H4 (cell line): Measurements from ENCODE around the gene PSMC3IP. TPM values are rescaled to one million over a fixed set of nuclear protein-coding genes. Genes with fewer than 3 reads are reported as not detected.
"Not testable (repeated sequence)": the region's sequence is repeated elsewhere in the genome, so short reads cannot be mapped to it uniquely, and the experiment has no call there.

Experiments used
- DNase-seq: peaks from one replicate; pipeline ENCODE4 v3.0.0-alpha.2; 2015; ENCODE audit warnings: low spot score
- total RNA-seq: library from RNA; depleted of rRNA; stranded (reverse); fragments of >200 nt; shearing (Covaris generic); gene quantifications from 2 replicates; pipeline ENCODE4 v1.2.3, GENCODE V29; 2014; rRNA removed

Gene PSMC3IP, protein sequence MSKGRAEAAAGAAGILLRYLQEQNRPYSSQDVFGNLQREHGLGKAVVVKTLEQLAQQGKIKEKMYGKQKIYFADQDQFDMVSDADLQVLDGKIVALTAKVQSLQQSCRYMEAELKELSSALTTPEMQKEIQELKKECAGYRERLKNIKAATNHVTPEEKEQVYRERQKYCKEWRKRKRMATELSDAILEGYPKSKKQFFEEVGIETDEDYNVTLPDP
- total RNA-seq = 11.9 and 12.6 TPM in 2 replicates

DNA sequence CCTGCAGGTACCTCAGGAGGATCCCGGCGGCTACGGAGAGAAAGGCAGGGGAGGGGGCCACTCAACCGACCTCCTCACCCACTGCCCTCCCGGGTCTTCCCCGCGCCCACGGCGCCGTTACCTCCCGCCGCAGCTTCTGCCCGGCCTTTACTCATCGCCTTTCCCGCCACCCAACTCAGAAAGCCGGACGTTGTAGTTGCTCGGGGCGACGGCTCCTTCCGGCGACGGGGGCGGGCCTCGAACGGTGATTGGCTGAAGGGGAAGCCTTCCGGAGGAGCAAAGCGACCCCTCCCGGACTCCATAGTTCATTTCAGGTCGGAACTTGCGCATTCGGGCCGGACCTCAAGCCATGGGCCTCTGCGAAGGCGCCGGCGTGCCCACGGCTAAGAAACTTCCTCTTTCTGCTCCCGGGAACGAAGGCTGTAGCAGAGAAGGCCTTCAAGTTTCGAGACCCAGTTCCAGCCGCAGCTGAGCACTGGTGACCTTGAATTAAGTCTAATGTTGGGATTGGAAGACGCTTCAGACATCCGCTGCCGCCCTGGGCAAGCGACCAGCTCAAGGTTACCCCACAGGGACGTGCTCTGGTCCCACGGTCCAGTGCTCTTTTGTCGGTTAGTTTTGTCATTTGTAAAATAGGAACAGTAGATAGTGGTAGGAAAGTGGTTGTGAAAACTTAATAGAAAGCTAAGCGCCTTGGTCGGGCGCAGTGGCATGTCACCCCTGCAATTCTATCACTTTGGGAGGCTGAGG, at the start of gene PSMC3IP:
Gene PSMC3IP, minus strand, starts transcription at position 198 of the 750 bp plus-strand sequence. Its CDS starts 43 bp downstream, at position 155.
- DNase-seq = peak; percentile 89

DNA sequence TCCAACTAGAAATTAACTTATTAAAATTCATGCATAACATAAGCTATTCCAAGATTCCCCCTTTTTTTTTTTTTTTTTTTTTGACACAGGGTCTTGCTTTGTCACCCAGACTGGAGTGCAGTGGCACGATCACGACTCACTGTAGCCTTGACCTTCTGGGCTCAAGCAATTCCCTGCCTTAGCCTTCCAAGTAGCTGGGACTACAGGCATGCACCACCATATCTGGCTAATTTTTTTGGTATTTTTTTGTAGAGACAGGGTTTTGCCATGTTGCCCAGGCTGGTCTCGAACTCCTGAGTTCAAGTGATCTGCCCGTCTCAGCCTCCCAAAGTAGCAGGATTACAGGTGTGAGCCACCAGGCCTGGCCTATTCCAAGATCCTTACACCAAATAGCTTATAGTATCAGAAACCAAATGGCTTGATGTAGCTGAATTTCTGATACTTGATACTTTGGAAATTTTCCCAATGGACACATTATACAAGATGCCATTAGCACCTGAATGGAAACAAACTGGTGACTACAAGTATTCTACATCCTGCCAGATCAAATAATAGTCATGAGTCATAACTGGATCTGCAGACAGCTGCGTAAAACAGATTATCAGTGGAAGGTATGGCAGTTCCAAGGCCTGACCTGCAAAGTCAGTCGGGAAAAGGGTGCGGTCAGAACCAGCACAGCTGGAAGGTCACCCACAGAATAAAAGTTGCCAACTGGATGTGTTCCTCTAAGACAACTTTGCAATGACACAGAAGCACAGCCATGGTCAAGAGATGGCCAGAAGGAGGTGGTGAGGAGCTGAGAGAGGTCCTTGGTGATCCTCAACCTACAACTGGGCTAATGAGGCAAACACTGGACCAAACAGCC, 46.4 kb upstream of the PSMC3IP start:
- DNase-seq = peak; percentile 48

DNA sequence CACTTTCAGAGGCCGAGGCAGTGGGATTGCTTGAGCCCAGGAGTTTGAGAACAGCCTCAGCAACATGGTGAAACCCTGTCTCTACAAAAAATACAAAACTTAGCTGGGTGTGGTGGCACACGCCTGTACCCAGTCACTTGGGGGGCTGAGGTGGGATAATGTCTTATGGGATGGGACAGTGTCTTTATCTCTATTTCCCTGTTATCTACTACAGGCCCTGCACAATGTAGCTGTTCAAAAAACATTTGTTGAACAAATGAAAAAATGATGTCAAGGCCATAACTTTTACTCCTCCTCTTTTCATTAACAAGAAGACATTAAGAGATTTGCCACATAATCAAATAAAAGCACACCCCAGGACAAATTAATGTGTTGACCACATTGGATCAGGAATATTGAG, 45.7 kb upstream of the PSMC3IP start:
- DNase-seq = no peak

DNA sequence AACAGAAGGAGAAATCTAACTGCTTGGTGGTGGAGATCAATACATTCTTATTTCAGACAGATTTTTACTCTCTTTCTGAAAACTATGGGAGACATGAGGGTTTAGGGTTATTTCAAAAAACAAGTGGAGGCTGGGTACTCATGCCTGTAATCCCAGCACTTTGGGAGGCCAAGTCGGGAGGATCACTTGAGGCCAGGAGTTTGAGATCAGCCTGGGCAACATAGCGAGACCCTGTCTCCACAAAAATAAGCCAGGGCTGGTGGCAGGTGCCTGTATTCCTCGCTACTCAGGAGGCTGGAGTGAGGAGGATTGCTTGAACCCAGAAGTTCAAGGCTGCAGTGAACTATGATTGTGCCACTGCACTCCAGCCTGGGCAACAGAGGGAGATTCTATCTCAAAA, 44.5 kb upstream of the PSMC3IP start:
- DNase-seq = not testable (repeated sequence)

DNA sequence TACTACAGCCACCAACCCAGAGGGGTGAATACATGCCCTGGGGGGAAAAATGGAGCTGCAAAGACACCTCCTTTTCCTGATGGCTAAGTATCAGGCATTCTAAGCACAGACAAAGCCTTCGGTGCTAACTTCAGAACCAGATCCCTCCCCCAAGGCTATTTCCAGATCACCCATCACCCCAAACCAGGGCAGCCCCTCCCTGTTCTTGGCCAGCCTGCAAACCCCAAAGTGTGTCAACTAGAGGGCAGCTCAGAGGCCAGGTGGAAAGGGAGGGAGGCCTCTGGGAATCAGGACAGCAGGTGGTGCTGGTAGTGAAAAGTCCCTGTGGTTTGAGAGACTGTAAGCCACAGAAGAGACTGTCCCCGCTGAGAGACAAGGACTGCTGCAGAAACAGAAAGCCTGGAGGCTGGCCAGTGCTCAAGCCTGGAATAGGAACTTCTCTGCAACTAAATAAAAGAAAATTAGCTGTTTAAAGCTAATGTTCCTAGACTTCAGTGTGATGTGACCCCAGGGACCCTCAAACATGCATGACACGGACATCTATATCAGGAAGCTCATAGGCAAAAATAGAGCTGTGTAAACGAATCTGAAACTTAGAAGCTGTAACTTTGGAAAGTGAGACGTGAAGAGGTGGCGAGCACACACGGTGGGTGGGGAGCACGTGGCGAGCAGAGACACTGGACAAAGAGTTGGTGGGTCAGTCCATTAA, 41.1 kb upstream of the PSMC3IP start:
- DNase-seq = peak; percentile 68

DNA sequence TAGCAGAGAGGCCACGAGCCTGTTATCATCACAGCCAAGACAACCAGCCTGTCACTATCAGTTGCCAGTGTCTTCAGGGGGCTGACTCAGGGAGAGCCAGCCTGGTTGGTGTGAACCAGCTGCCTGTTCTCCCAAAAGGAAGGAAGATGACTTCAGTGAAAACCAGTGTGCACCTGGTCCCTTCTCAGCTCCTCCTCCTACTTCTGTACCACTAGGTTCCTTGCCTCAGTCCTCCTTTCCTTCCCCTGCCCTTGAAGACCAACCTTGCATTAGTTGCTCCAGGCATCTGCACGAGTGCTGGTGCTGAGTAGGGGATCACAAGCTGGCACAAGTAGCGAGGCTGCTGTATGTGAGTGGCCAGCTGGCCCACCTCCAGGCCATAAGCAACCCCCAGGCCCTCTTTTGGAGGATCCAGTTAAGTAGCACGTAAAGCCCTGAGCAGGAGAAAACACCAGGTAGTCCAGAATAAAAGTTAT, 40.5 kb upstream of the PSMC3IP start:
- no peak for DNase-seq

DNA sequence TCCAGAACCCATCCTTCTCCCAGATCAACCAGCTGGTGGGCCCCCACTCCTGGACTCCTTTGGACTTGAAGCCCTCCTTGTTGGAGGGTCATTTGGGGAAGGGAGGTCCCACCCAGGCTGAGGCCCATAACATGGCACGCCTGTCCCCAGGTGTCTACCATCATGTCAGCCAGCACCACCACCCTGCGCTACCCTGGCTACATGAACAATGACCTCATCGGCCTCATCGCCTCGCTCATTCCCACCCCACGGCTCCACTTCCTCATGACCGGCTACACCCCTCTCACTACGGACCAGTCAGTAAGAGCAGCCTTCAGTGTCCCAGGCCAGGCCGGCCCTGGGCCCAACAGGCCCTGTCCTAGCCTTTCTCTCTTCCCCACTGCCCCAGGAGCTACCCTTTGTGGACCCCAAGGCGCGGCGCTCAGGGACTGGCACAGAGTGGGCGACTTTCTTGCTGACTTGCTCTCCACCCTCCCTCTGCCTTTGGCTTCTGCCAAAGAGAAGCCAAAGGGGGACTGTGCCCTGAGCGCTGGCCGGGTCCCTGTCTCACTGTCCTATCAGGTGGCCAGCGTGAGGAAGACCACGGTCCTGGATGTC, 36.3 kb upstream of the PSMC3IP start:
- no peak for DNase-seq

DNA sequence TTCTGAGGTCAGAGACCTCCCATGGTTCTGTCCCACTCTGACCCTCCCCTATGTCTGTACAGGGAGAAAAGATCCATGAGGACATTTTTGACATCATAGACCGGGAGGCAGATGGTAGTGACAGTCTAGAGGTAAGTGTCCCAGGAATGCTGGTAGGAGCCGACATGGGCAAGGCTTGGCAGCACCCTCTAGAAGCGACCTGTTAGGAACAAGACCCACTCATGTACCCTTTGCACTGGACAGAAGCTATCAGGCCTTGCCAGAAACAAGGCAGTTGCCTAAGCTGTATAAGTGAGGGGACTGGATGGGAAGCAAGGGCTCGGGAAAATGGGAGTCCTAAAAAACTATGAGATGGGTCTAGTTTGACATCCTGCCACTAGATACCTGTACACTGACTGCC, 34.5 kb upstream of the PSMC3IP start:
- no peak for DNase-seq

DNA sequence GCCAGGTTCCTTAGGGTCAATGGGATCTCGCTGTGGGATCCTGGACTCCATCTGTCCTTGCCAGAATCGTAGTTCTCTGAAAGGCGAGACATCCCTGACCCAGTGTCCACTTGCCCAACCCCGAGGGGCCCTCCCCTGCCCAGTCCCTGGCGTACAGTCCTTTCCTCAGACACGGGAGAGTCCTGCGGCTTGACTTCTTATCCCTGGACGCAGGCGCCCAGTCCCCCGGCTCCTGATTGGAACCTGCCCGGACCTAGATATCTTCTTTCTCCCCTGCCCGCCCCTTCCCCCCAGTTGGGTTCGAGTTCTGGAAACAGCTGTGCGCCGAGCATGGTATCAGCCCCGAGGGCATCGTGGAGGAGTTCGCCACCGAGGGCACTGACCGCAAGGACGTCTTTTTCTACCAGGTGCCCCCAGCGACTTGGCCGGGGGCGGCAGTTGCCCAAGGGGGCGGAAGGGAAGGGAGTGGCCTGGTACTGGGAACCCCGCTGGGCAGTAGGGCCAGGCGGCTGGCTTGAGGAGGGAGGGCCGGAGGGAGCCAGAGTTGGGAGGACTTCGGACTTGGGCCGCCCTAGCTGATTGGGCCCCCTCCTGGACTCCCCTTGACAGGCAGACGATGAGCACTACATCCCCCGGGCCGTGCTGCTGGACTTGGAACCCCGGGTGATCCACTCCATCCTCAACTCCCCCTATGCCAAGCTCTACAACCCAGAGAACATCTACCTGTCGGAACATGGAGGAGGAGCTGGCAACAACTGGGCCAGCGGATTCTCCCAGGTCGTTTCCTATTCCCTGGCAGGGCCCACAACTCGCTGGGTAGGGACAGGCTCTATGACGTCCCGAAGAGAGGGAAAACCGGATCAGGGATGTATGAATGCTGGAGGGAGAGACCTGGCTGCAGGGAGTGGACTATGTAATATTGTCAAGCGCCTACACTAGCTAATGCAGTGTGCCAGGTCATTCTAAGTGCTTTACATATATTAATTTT, 32.6 kb upstream of the PSMC3IP start:
- DNase-seq = not testable (repeated sequence)

DNA sequence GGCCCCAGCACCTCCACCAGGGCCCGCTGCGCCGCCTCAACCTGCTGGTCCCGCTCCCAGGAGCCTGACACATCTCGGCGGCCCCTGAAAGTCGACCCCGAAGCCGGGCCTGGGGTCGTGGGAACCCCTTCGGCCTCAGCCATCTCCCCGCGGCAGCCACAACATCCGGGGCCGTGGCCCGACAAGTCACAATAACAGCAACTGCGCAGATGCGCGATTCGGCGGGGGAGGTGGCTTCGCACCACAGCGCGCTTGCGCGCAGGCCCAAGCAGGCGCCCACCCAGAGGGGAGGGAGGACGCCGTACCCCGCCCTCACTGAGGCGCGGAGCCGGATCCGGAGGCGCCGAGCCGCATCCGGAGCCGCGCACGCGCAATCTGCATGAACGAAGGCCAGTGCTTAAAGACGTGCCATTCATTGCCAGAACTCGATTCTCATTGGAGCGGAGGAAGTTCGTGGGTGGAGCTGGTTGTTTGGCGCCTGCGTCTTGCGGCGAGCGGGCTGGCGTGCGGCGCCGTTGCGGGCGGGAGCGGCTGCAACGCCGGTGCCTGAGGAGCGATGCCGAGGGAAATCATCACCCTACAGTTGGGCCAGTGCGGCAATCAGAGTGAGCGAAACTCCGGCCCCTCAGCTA, 31.8 kb upstream of the PSMC3IP start, which contains the start of the genes RETREG3 and TUBG1:
Gene RETREG3, minus strand, starts transcription at position 193 of the 632 bp plus-strand sequence. Its CDS starts 50 bp downstream, at position 143.
Gene TUBG1, plus strand, starts transcription at position 502 of the 632 bp plus-strand sequence. Its CDS starts 55 bp downstream, at position 557.
- DNase-seq = peak; percentile 98

DNA sequence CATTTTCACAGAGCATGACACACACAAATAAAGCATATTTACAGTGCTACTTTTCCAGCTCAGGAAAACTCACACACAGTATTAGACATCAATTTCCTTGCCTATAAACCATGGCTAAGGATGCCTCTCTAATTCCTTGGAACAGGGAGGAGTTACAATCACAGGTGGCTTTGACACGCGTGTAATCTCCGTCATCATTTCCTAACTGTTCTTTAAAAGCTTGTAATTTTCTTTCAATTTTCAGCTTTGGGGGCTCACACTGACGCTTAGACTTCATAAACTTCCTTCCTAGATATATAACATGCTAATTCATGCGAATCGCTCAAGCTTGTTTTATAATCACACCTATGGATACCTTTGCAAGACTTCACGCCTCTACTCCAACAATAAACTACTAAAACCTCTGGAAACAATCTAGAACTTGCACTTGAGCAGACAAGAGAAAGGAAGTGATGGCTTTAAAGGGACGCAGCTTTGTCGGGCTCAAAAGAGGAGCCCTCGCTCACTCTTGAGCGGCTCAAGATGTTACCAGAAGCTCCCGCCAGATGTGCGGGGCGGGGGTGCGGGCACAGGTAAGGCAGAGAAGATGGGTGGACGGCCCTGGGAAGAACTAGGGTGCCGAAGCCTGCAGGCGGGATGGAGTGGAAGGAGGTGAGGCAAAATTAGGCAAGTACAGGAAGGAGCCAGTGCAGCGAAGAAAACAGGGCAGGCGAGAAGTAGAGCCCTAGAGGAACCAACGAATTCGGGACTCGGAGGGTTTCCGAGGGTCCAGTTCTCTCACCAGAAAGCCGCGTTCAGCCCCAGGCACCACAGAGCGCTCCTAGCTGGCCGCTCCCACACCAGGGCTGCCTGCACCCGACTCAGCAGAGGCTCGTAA, 31.0 kb upstream of the PSMC3IP start:
- no peak for DNase-seq

DNA sequence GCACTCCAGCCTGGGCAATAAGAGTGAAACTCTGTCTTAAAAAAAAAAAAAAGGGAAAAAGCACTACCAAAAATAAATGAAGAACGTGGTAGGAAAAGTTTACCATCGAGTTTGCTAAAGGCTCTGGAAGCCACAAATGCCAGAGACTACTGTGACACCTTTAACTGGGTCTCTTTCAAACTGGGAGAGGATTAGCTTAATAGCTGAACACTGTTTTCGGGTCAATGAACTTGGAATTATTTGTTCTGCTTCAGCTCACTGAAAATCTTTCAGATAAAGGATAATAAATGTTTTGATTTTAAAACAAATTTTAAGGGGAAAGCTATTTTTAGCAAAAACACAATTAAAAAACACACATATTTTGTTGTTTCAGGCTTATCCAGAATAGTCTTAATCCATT, 30.2 kb upstream of the PSMC3IP start:
- no peak for DNase-seq

DNA sequence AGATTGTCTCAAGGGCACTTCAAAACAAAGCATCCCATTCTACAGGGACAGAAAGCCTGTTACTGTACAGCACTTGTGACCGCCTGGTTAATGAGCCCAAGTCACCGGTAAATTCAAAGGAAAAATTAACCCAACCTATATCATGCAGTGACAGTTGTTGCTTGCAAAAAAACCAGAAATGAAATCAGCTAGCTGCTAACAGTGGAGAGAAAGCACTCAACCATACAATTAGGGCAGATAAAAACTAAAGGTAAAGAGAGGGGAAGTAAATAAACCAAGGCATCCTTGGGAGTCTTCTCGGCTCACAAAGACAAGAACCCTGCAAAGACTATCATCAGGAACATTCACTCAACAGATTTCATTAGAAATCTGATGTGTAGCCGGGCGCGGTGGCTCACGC, 25.8 kb upstream of the PSMC3IP start:
- no peak for DNase-seq

DNA sequence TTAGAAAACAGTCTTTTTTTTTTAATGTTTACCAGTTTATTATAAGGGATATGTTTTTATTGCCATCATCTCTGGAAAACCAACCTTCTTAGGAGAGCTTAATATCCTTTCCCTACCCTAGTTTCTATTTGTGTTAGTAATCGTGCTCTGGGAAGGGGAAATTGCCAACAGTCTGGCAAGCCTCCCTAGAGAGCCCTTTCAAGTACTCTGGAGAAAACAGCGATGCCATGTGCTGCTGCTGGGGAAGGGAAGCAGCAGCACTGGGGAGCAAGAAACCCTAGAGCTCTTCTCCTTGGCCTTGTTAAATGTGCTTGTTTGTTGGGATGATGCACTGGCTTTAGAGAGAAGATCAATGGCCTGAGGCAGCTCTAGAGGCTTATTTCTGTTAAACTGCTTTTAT, 21.4 kb upstream of the PSMC3IP start:
- no peak for DNase-seq

DNA sequence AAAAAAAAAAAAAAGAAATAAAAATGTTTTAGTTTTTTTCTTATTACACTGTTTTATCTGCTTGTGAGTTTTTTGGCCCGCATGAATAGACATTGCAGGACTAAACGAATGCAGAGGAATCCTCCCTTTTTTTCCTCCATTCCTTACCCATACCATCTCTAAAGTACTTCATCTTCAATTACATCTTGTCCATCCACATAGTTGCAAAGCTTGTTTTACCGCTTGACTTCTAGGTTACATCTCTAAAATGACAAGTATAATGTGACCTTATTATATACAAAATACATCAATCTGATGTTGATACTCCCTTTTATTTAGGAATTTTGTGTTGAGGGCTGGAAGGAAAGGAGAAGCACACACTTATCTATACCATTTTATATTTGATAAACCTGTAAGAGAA, 18.9 kb upstream of the PSMC3IP start:
- no peak for DNase-seq

DNA sequence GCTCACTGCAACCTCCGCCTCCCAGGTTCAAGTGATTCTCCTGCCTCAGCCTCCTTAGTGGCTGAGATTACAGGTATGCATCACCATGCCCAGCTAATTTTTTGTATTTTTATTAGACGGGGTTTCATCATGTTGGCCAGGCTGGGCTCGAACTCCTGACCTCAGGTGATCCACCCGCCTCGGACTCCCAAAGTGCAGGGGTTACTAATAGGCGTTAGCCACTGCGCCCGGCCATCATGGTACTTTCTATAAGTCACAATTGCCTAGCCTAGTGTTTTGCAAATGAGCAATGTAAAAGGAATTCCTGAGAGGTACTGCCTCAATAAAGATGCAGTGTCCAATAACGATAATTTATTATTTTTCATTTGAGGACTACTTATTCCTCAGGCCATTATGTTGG, 13.9 kb upstream of the PSMC3IP start:
- DNase-seq = no peak

DNA sequence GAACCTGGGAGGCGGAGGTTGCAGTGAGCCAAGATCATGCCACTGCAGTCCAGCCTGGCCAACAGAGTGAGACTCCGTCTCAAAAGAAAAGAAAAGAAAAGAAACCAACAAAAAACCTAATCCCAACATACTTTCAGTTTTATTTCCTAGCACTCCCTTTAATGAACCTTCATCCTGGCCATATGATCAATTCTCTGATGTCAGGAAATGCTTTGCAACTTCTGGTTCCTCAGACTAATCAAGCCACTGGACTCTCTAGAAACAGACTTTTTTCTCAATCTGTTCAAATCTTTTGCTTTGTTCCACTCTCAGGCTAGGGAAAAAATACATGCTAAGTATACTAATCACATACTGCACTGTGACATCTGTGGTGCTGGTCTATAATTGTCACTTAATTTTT, 13.4 kb upstream of the PSMC3IP start:
- DNase-seq = no peak

DNA sequence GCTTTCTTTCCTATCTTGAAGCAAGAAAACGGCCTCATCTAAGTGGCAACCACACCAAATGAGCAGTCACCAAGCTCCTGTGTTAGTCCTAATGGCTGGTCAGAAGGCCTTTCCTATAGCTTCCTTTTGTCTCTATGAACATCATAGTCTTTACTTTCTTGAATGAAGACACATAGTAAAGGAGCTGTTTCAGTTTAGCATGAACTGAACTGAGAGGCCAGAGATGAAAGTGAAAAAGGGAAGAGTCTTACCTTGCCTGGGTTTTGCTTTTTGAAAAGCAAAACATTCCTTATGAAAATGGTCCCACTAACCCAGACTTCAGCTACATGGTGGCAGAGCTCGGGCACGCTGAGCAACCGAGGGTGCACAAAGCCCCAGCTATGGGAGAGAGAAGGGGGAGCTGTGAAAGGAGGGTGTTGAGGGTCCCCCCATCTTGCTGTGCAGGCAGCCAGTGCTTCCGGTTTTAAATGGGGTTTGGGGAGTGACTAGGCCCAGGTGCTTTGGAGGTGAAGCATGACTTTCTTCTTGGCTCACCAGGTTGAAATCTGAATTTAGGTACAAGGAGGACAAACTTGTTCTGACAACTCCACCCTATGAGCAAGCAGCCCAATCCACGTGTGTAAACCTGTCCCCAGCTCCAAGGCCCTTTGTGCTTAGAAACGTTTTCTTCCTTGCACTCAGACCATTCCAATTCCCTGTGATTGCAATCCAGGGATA, 9.1 kb upstream of the PSMC3IP start:
- no peak for DNase-seq
